HEK293 (cell line): Measurements from ENCODE around the gene TMEM126B.

Experiments
- BCL11A ChIP-seq: fragments of 450-650 bp; formaldehyde crosslinking; IDR thresholded peaks from 2 replicates; pipeline ENCODE4 v1.5.1; 2016; ENCODE audit warnings: low read depth, missing biosample characterization, missing genetic modification characterization
- ELK4 ChIP-seq: IDR thresholded peaks from 2 replicates; pipeline ENCODE4 v1.6.1; 2011; ENCODE audit warnings: mild to moderate bottlenecking, low read depth, low read length, borderline replicate concordance
- GLI2 ChIP-seq: fragments of 450-650 bp; formaldehyde crosslinking; IDR thresholded peaks from 2 replicates; pipeline ENCODE4; 2017; ENCODE audit warnings: missing biosample characterization, missing genetic modification characterization, low read depth, borderline replicate concordance
- GLIS1 ChIP-seq: fragments of 450-650 bp; formaldehyde crosslinking; IDR thresholded peaks from 2 replicates; pipeline ENCODE4 v1.5.1; 2016; ENCODE audit warnings: missing biosample characterization, missing genetic modification characterization
- MYNN ChIP-seq: fragments of 450-650 bp; formaldehyde crosslinking; IDR thresholded peaks from 2 replicates; pipeline ENCODE4 v1.5.1; 2016; ENCODE audit warnings: missing biosample characterization, missing genetic modification characterization, borderline replicate concordance
- PRDM10 ChIP-seq: fragments of 450-650 bp; formaldehyde crosslinking; IDR thresholded peaks from 2 replicates; pipeline ENCODE4 v1.5.1; 2016; ENCODE audit warnings: missing biosample characterization, missing genetic modification characterization
- PRDM2 ChIP-seq: fragments of 450-650 bp; formaldehyde crosslinking; IDR thresholded peaks from 2 replicates; pipeline ENCODE4 v1.5.1; 2016; ENCODE audit warnings: missing biosample characterization, missing genetic modification characterization, borderline replicate concordance
- SP7 ChIP-seq: fragments of 450-650 bp; formaldehyde crosslinking; IDR thresholded peaks from 2 replicates; pipeline ENCODE4 v1.5.1; 2016; ENCODE audit warnings: missing biosample characterization, missing genetic modification characterization
- ZBTB1 ChIP-seq: fragments of 450-650 bp; formaldehyde crosslinking; IDR thresholded peaks from 2 replicates; pipeline ENCODE4 v1.5.1; 2016; ENCODE audit warnings: missing biosample characterization, missing genetic modification characterization
- ZBTB21 ChIP-seq: fragments of 450-650 bp; formaldehyde crosslinking; IDR thresholded peaks from 2 replicates; pipeline ENCODE4 v1.5.1; 2017; ENCODE audit warnings: missing biosample characterization, missing genetic modification characterization
- ZNF18 ChIP-seq: fragments of 450-650 bp; formaldehyde crosslinking; IDR thresholded peaks from 2 replicates; pipeline ENCODE4 v1.5.1; 2016; ENCODE audit warnings: missing biosample characterization, missing genetic modification characterization
- ZNF513 ChIP-seq: fragments of 450-650 bp; IDR thresholded peaks from 2 replicates; pipeline ENCODE4 v1.5.1; 2018; ENCODE audit warnings: missing biosample characterization, missing genetic modification characterization
- ZNF530 ChIP-seq: fragments of 450-650 bp; formaldehyde crosslinking; IDR thresholded peaks from 2 replicates; pipeline ENCODE4 v1.5.1; 2016; ENCODE audit warnings: low read depth, missing biosample characterization, missing genetic modification characterization
- ZNF549 ChIP-seq: fragments of 450-650 bp; IDR thresholded peaks from 2 replicates; pipeline ENCODE4 v1.5.1; 2018; ENCODE audit warnings: missing biosample characterization, missing genetic modification characterization, mild to moderate bottlenecking, inconsistent platforms, moderate library complexity
- ZNF561 ChIP-seq: fragments of 450-650 bp; IDR thresholded peaks from 2 replicates; pipeline ENCODE4 v1.5.1; 2018; ENCODE audit warnings: missing biosample characterization, missing genetic modification characterization, borderline replicate concordance
- ZNF585B ChIP-seq: fragments of 450-650 bp; formaldehyde crosslinking; IDR thresholded peaks from 2 replicates; pipeline ENCODE4 v1.5.1; 2016; ENCODE audit warnings: missing biosample characterization, missing genetic modification characterization
- ZNF600 ChIP-seq: fragments of 450-650 bp; formaldehyde crosslinking; IDR thresholded peaks from 2 replicates; pipeline ENCODE4 v1.5.1; 2016; ENCODE audit warnings: missing biosample characterization, missing genetic modification characterization
- ZNF645 ChIP-seq: fragments of 450-650 bp; formaldehyde crosslinking; IDR thresholded peaks from 2 replicates; pipeline ENCODE4; 2016; ENCODE audit warnings: missing biosample characterization, missing genetic modification characterization
- ZNF843 ChIP-seq: fragments of 450-650 bp; formaldehyde crosslinking; IDR thresholded peaks from 2 replicates; pipeline ENCODE4 v1.5.1; 2016; ENCODE audit warnings: missing biosample characterization, missing genetic modification characterization

Gene TMEM126B

GRCh38 chr11:85628771-85629341, 463 bp downstream of the TMEM126B start (continued):
- TF ChIP-seq PRDM10 (tag by site-specific recombination): 0 out of 2 replicates have a peak, but pooled peaks have one; percentile 21
- no peak for TF ChIP-seq MYNN (tag by site-specific recombination)
- TF ChIP-seq SP7 (tag by site-specific recombination): no peak
- no peak for TF ChIP-seq ZNF561
- TF ChIP-seq ZNF600 (tag by site-specific recombination): 0 out of 2 replicates have a peak, but pooled peaks have one; percentile 36
- no peak for TF ChIP-seq BCL11A (tag by site-specific recombination)
- no peak for TF ChIP-seq ZNF843 (tag by site-specific recombination)
- no peak for TF ChIP-seq ELK4
- TF ChIP-seq ZNF549: no peak
- no peak for TF ChIP-seq PRDM2 (tag by site-specific recombination)
- no peak for TF ChIP-seq ZNF513 (tag by site-specific recombination)
- TF ChIP-seq ZNF645 (tag by site-specific recombination): no peak
- TF ChIP-seq ZNF18 (tag by site-specific recombination): no peak
- no peak for TF ChIP-seq ZBTB21 (tag by site-specific recombination)
- no peak for TF ChIP-seq GLI2 (tag by site-specific recombination)
- no peak for TF ChIP-seq ZNF530 (tag by site-specific recombination)
- no peak for TF ChIP-seq ZBTB1 (tag by site-specific recombination)
- TF ChIP-seq ZNF585B (tag by site-specific recombination): no peak
- no peak for TF ChIP-seq GLIS1 (tag by site-specific recombination)
